ENCODE measurements around the gene HIF1A. TPM values are rescaled to one million over a fixed set of nuclear protein-coding genes. Genes with fewer than 3 reads are reported as not detected.

Gene HIF1A
- total RNA-seq (261 and 264 TPM in 2 replicates), polyA plus RNA-seq (44.2 and 151 TPM in 2 replicates), polyA minus RNA-seq (103 and 174 TPM in 2 replicates)
- 122 TPM for total RNA-seq (2013)

GRCh38 chr14:61694830-61695694 is at the start of gene HIF1A:
TSS of gene HIF1A (plus strand) at chr14:61695513. CDS start at chr14:61695805, 292 bp downstream.
- Histone ChIP-seq H3K9me3 (ENCODE audit: control extremely low read depth in 1 of 3, control insufficient read depth in 2 of 3, insufficient read depth in 1 of 3, low read length in 2 of 3) (no peaks in the 10 kb centered on the region), H3K4me1 (ENCODE audit: control insufficient read depth in 2 of 2, insufficient read depth in 2 of 2, low read length in 2 of 2) (peaks cover 20 to 35% of the 10 kb centered on the region in 2 donors), H3K27ac (ENCODE audit: low read length in 2 of 2) (peak within 1 kb of the TSS; percentile 92 to 94), H3K4me2 (replicated peaks; ENCODE audit: low read depth, low read length, poor library complexity, severe bottlenecking) (peak within 1 kb of the TSS; percentile 82), H3K4me3 (ENCODE audit: control extremely low read depth in 1 of 5, extremely low read depth in 1 of 5, insufficient read depth in 1 of 5, low read depth in 2 of 5, low read length in 4 of 5) (peak within 1 kb of the TSS; percentile 92 to 98 (median 94)), H3K9ac (ENCODE audit: low read length) (peak within 1 kb of the TSS; percentile 94), H3K27me3 (replicated peaks in 1 of 4; ENCODE audit: control extremely low read depth in 1 of 4, control insufficient read depth in 3 of 4, insufficient read depth in 4 of 4, low read length in 3 of 4) (no peaks in the 10 kb centered on the region), H3K79me2 (ENCODE audit: control insufficient read depth, insufficient read depth, low read length) (peaks cover 48% of the 10 kb centered on the region), H2AFZ (ENCODE audit: insufficient read depth, low read depth, low read length, poor library complexity, severe bottlenecking) (peak within 1 kb of the TSS; percentile 89), H4K20me1 (ENCODE audit: control insufficient read depth, insufficient read depth, low read length, poor library complexity, severe bottlenecking) (peaks cover 44% of the 10 kb centered on the region), H3K36me3 (replicated peaks in 1 of 2; ENCODE audit: control extremely low read depth in 1 of 2, control insufficient read depth in 1 of 2, extremely low read depth in 1 of 2, insufficient read depth in 2 of 2, low read length in 1 of 2) (no peaks in the 10 kb centered on the region)
- ATAC-seq (ENCODE audit: low read depth) (peak; percentile 94), DNase-seq (peak; percentile 99)
- WGBS (ENCODE audit: insufficient coverage): 1% methylated on average over 68 of the region's 68 CpGs
- intact Hi-C loops (cut with micrococcal nuclease): loop anchor here (1.0 to 5.0 kb wide), 7 partner anchors 32 to 1603 kb away; partner anchors contain the start of gene PCNX4
- peaks cover 35% of the 10 kb centered on the region for H3K4me1 Mint-ChIP-seq
- peak within 1 kb of the TSS; percentile 97 for H3K27ac Mint-ChIP-seq
- no peaks in the 10 kb centered on the region for H3K27me3 Mint-ChIP-seq
- TF ChIP-seq EZH2 (IDR thresholded peaks at IDR 0.05; ENCODE audit: borderline replicate concordance, insufficient read depth, low read depth, low read length, poor library complexity, severe bottlenecking): no peak
- TF ChIP-seq, protein P1, sequence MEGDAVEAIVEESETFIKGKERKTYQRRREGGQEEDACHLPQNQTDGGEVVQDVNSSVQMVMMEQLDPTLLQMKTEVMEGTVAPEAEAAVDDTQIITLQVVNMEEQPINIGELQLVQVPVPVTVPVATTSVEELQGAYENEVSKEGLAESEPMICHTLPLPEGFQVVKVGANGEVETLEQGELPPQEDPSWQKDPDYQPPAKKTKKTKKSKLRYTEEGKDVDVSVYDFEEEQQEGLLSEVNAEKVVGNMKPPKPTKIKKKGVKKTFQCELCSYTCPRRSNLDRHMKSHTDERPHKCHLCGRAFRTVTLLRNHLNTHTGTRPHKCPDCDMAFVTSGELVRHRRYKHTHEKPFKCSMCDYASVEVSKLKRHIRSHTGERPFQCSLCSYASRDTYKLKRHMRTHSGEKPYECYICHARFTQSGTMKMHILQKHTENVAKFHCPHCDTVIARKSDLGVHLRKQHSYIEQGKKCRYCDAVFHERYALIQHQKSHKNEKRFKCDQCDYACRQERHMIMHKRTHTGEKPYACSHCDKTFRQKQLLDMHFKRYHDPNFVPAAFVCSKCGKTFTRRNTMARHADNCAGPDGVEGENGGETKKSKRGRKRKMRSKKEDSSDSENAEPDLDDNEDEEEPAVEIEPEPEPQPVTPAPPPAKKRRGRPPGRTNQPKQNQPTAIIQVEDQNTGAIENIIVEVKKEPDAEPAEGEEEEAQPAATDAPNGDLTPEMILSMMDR (IDR thresholded peaks at IDR 0.05): no peak
- POLR2A ChIA-PET: interaction anchor here (0.6 to 2.5 kb wide), 22 partner anchors 11 to 223 kb away, joined by 3 to 16 read pairs (median 4); partner anchors contain the start of gene SNAPC1
- CTCF ChIA-PET: interaction anchor here (0.7 to 3.0 kb wide), 13 partner anchors 9 to 224 kb away, joined by 3 to 16 read pairs (median 4); no protein-coding TSS in a partner anchor
- H3K9me3 Mint-ChIP-seq (ENCODE audit: insufficient read depth): no peaks in the 10 kb centered on the region
- peak within 1 kb of the TSS; percentile 97 for H3K4me3 Mint-ChIP-seq

Measured in B cell (primary cell).